ENCODE data around the gene EIF2D. TPM values are rescaled to one million over a fixed set of nuclear protein-coding genes. Genes with fewer than 3 reads are reported as not detected.

EIF2D gene
- total and polyA plus RNA-seq, 2 of the 13 experiments (the other 11 are each of a cell fraction or from before 2014, with no cell fraction given): 45.1 to 64.9 TPM

GRCh38 chr1:206545351-206545750 lies 66.9 kb downstream of the EIF2D start (continued):
- TF ChIP-seq JUND (CRISPR knock-in tag; IDR thresholded peaks at IDR 0.05): no peak

DNA sequence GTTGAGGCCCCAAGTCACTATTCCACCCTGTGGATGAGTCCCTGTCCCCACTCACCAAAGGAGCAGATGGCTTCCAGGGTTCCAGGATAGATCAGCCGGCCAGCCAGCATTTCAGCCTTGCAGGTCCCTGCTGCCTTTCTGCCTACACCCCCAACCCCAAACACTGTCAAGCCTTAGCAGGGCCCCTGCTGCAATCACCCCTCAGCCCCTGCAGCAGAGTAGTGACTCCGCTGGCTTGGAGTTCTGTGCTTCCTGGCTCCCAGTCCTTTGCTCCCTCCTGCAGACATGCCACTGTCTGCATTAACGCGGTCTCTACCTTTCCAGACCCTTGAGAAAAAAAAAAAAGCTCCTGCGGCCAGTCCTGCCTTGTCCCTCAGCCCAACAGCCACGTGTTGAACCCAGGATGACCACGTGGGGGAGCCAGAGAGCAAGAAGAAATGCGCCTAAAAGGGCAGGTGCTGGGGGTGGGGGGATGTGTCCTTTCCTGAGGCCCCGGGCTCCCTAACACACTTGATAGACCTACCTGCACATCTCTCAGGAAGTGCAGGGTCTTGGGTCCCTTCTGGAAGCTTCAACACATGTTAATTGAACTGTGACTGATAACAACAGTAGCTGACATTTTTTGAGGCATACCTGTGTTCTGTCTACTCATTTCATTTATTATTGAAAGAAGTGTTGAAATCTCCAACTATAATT lies 67.6 kb downstream of the EIF2D start:
- Histone ChIP-seq H3K27ac (ENCODE audit: extremely low read length, insufficient read depth, low read length) (no peak overlapping the region), H4K20me1 (ENCODE audit: insufficient read depth, low read length) (no peaks in the 10 kb centered on the region; the same call in 1 of the 2 replicates), H2AFZ (ENCODE audit: low read length) (no peak overlapping the region), H3K4me1 (ENCODE audit: insufficient read depth, low read length) (no peaks in the 10 kb centered on the region), H3K9ac (ENCODE audit: insufficient read depth, low read depth, low read length) (no peak overlapping the region), H3K36me3 (replicated peaks in 1 of 2; ENCODE audit: control insufficient read depth in 1 of 2, insufficient read depth in 2 of 2, low read length in 2 of 2) (no peaks in the 10 kb centered on the region), H3K9me3 (ENCODE audit: low read length) (no peaks in the 10 kb centered on the region), H3K27me3 (ENCODE audit: control insufficient read depth in 1 of 2, insufficient read depth in 2 of 2, low read length in 2 of 2) (no peaks in the 10 kb centered on the region; a peak in 1 of 5 replicates), H3K4me2 (ENCODE audit: low read depth, low read length) (no peak overlapping the region), H3K4me3 (replicated peaks in 1 of 3; ENCODE audit: insufficient read depth in 1 of 3, low read depth in 2 of 3, low read length in 3 of 3) (no peak overlapping the region), H3K79me2 (ENCODE audit: insufficient read depth, low read length) (no peaks in the 10 kb centered on the region)
- no TSS peak for BruUV-seq (replicated peaks)
- CTCF ChIA-PET (ENCODE audit: low intra/inter-chr PET ratio, low total read pairs): interaction anchor here (1.2 to 3.0 kb wide), 2 partner anchors 39 to 119 kb away, joined by 3 to 33 read pairs; no protein-coding TSS in a partner anchor
- intact Hi-C loops (cut with micrococcal nuclease; ENCODE audit: unreplicated experiment) (loop anchor here (1.0 kb wide), 1 partner anchor 39 kb away; no protein-coding TSS in a partner anchor), in situ Hi-C loops (cut with HindIII; ENCODE audit: extremely low pct_ligation_motif_present, low pct_unique_long_range_greater_than_20kb) (loop anchor here (5.0 kb wide), 2 partner anchors 37 to 38 kb away; partner anchors contain the start of gene RASSF5)
- WGBS (ENCODE audit: low lambda C conversion rate): 0% methylated on average over 7 of the region's 9 CpGs
- DNase-seq (ENCODE audit: low spot score): peak; percentile 48
- ATAC-seq: peak; percentile 96
- FAIRE-seq: peak; percentile 32
- POLR2A ChIA-PET: no interaction called here
- TF ChIP-seq SMC3 (IDR thresholded peaks at IDR 0.05; ENCODE audit: low read length) (peak; percentile 64), SP1 (IDR thresholded peaks at IDR 0.05) (no peak), SP1 (CRISPR knock-in tag; IDR thresholded peaks at IDR 0.05) (no peak), SRF (IDR thresholded peaks at IDR 0.05; ENCODE audit: low read depth, low read length) (0 out of 2 replicates have a peak, but pooled peaks have one; percentile 15), XRCC5 (optimal IDR thresholded peaks at IDR 0.05; ENCODE audit: low read length) (peak; percentile 73), ZSCAN31 (CRISPR knock-in tag; IDR thresholded peaks at IDR 0.05; ENCODE audit: low read depth) (no peak), MED8 (CRISPR knock-in tag; IDR thresholded peaks at IDR 0.05; ENCODE audit: insufficient replicate concordance) (no peak), HINFP (CRISPR knock-in tag; IDR thresholded peaks at IDR 0.05; ENCODE audit: low read depth) (no peak)
- TF ChIP-seq, protein P1, sequence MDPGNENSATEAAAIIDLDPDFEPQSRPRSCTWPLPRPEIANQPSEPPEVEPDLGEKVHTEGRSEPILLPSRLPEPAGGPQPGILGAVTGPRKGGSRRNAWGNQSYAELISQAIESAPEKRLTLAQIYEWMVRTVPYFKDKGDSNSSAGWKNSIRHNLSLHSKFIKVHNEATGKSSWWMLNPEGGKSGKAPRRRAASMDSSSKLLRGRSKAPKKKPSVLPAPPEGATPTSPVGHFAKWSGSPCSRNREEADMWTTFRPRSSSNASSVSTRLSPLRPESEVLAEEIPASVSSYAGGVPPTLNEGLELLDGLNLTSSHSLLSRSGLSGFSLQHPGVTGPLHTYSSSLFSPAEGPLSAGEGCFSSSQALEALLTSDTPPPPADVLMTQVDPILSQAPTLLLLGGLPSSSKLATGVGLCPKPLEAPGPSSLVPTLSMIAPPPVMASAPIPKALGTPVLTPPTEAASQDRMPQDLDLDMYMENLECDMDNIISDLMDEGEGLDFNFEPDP (CRISPR knock-in tag; conservative IDR thresholded peaks at IDR 0.05): no peak
- TF ChIP-seq, protein P2, sequence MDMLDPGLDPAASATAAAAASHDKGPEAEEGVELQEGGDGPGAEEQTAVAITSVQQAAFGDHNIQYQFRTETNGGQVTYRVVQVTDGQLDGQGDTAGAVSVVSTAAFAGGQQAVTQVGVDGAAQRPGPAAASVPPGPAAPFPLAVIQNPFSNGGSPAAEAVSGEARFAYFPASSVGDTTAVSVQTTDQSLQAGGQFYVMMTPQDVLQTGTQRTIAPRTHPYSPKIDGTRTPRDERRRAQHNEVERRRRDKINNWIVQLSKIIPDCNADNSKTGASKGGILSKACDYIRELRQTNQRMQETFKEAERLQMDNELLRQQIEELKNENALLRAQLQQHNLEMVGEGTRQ (IDR thresholded peaks at IDR 0.05; ENCODE audit: low read depth, low read length): peak; percentile 28; the same call in 1 of the 2 replicates
- TF ChIP-seq, protein P2 (CRISPR knock-in tag; IDR thresholded peaks at IDR 0.05; ENCODE audit: borderline replicate concordance): peak; percentile 24; the same call in 1 of the 2 replicates
- TF ChIP-seq, protein P3, sequence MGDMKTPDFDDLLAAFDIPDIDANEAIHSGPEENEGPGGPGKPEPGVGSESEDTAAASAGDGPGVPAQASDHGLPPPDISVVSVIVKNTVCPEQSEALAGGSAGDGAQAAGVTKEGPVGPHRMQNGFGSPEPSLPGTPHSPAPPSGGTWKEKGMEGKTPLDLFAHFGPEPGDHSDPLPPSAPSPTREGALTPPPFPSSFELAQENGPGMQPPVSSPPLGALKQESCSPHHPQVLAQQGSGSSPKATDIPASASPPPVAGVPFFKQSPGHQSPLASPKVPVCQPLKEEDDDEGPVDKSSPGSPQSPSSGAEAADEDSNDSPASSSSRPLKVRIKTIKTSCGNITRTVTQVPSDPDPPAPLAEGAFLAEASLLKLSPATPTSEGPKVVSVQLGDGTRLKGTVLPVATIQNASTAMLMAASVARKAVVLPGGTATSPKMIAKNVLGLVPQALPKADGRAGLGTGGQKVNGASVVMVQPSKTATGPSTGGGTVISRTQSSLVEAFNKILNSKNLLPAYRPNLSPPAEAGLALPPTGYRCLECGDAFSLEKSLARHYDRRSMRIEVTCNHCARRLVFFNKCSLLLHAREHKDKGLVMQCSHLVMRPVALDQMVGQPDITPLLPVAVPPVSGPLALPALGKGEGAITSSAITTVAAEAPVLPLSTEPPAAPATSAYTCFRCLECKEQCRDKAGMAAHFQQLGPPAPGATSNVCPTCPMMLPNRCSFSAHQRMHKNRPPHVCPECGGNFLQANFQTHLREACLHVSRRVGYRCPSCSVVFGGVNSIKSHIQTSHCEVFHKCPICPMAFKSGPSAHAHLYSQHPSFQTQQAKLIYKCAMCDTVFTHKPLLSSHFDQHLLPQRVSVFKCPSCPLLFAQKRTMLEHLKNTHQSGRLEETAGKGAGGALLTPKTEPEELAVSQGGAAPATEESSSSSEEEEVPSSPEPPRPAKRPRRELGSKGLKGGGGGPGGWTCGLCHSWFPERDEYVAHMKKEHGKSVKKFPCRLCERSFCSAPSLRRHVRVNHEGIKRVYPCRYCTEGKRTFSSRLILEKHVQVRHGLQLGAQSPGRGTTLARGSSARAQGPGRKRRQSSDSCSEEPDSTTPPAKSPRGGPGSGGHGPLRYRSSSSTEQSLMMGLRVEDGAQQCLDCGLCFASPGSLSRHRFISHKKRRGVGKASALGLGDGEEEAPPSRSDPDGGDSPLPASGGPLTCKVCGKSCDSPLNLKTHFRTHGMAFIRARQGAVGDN (CRISPR knock-in tag; IDR thresholded peaks at IDR 0.05): 0 out of 2 replicates have a peak, but pooled peaks have one; percentile 14
